Measurements from ENCODE around the gene TEX264.

The TEX264 gene

GRCh38 chr3:51696954-51697353, 25.9 kb downstream of the TEX264 start:
- Histone ChIP-seq H3K36me3 (ENCODE audit: control insufficient read depth, insufficient read depth, low read length) (no peaks in the 10 kb centered on the region), H3K9me3 (ENCODE audit: control insufficient read depth, low read length) (no peaks in the 10 kb centered on the region), H3K4me3 (ENCODE audit: extremely low read depth, insufficient read depth, low read length, poor library complexity, severe bottlenecking) (no peak overlapping the region), H3K27ac (ENCODE audit: low read depth, low read length, severe bottlenecking) (no peak overlapping the region), H3K4me1 (ENCODE audit: control insufficient read depth, insufficient read depth, low read length, poor library complexity, severe bottlenecking) (no peaks in the 10 kb centered on the region)
- 94 to 98% methylated on average over 9 of the region's 10 CpGs for WGBS, 2 experiments (ENCODE audit: insufficient coverage in 2 of 2)

- Histone ChIP-seq H3K4me1 (ENCODE audit: control insufficient read depth, insufficient read depth, low read length, poor library complexity, severe bottlenecking) (no peaks in the 10 kb centered on the region), H3K9me3 (ENCODE audit: control insufficient read depth, low read length) (no peaks in the 10 kb centered on the region), H3K36me3 (ENCODE audit: control insufficient read depth, insufficient read depth, low read length) (no peaks in the 10 kb centered on the region), H3K4me3 (ENCODE audit: extremely low read depth, insufficient read depth, low read length, poor library complexity, severe bottlenecking) (no peak overlapping the region), H3K27ac (ENCODE audit: low read depth, low read length, severe bottlenecking) (no peak overlapping the region)
- WGBS, 2 experiments (ENCODE audit: insufficient coverage in 2 of 2): 86 to 89% methylated on average over 5 to 6 of the region's 6 CpGs
Observed at GRCh38 chr3:51698209-51698608, 27.2 kb downstream of the TEX264 start.

- no peaks in the 10 kb centered on the region for H3K4me1 ChIP-seq (ENCODE audit: control insufficient read depth, insufficient read depth, low read length, poor library complexity, severe bottlenecking)
- H3K4me3 ChIP-seq (ENCODE audit: extremely low read depth, insufficient read depth, low read length, poor library complexity, severe bottlenecking): no peak overlapping the region
- no peaks in the 10 kb centered on the region for H3K36me3 ChIP-seq (ENCODE audit: control insufficient read depth, insufficient read depth, low read length)
- 100% methylated on average over 1 of the region's 2 CpGs for WGBS, 2 experiments (ENCODE audit: insufficient coverage in 2 of 2)
- H3K27ac ChIP-seq (ENCODE audit: low read depth, low read length, severe bottlenecking): no peak overlapping the region
- H3K9me3 ChIP-seq (ENCODE audit: control insufficient read depth, low read length): no peaks in the 10 kb centered on the region
Observed at GRCh38 chr3:51700403-51700802, 29.4 kb downstream of the TEX264 start.

GRCh38 chr3:51702156-51702555, 31.1 kb downstream of the TEX264 start:
- Histone ChIP-seq H3K4me3 (ENCODE audit: extremely low read depth, insufficient read depth, low read length, poor library complexity, severe bottlenecking) (no peak overlapping the region), H3K9me3 (ENCODE audit: control insufficient read depth, low read length) (no peaks in the 10 kb centered on the region), H3K4me1 (ENCODE audit: control insufficient read depth, insufficient read depth, low read length, poor library complexity, severe bottlenecking) (no peaks in the 10 kb centered on the region), H3K36me3 (ENCODE audit: control insufficient read depth, insufficient read depth, low read length) (no peaks in the 10 kb centered on the region), H3K27ac (ENCODE audit: low read depth, low read length, severe bottlenecking) (no peak overlapping the region)
- WGBS, 2 experiments (ENCODE audit: insufficient coverage in 2 of 2): 92% methylated on average over 1 of the region's 2 CpGs; no CpG with 5 or more reads in 1 of the 2 experiments

- H3K27ac ChIP-seq (ENCODE audit: low read depth, low read length, severe bottlenecking): no peak overlapping the region
- H3K36me3 ChIP-seq (ENCODE audit: control insufficient read depth, insufficient read depth, low read length): no peaks in the 10 kb centered on the region
- no peak overlapping the region for H3K4me3 ChIP-seq (ENCODE audit: extremely low read depth, insufficient read depth, low read length, poor library complexity, severe bottlenecking)
- peaks cover 4% of the 10 kb centered on the region for H3K4me1 ChIP-seq (ENCODE audit: control insufficient read depth, insufficient read depth, low read length, poor library complexity, severe bottlenecking)
- H3K9me3 ChIP-seq (ENCODE audit: control insufficient read depth, low read length): no peaks in the 10 kb centered on the region
- 16 to 25% methylated on average over 4 to 5 of the region's 6 CpGs for WGBS, 2 experiments (ENCODE audit: insufficient coverage in 2 of 2)
Observed at GRCh38 chr3:51703068-51703760, 32.2 kb downstream of the TEX264 start.

GRCh38 chr3:51703761-51704510, 32.9 kb downstream of the TEX264 start:
- Histone ChIP-seq H3K4me3 (ENCODE audit: extremely low read depth, insufficient read depth, low read length, poor library complexity, severe bottlenecking) (no peak overlapping the region), H3K4me1 (ENCODE audit: control insufficient read depth, insufficient read depth, low read length, poor library complexity, severe bottlenecking) (peaks cover 4% of the 10 kb centered on the region), H3K27ac (ENCODE audit: low read depth, low read length, severe bottlenecking) (no peak overlapping the region), H3K36me3 (ENCODE audit: control insufficient read depth, insufficient read depth, low read length) (no peaks in the 10 kb centered on the region), H3K9me3 (ENCODE audit: control insufficient read depth, low read length) (no peaks in the 10 kb centered on the region)
- 30 to 35% methylated on average over 11 of the region's 12 CpGs for WGBS, 2 experiments (ENCODE audit: insufficient coverage in 2 of 2)

GRCh38 chr3:51704511-51704950, 33.5 kb downstream of the TEX264 start:
- no peaks in the 10 kb centered on the region for H3K9me3 ChIP-seq (ENCODE audit: control insufficient read depth, low read length)
- no peak overlapping the region for H3K4me3 ChIP-seq (ENCODE audit: extremely low read depth, insufficient read depth, low read length, poor library complexity, severe bottlenecking)
- H3K36me3 ChIP-seq (ENCODE audit: control insufficient read depth, insufficient read depth, low read length): no peaks in the 10 kb centered on the region
- WGBS, 2 experiments (ENCODE audit: insufficient coverage in 2 of 2): 86 to 98% methylated on average over 4 of the region's 4 CpGs
- peaks cover 4% of the 10 kb centered on the region for H3K4me1 ChIP-seq (ENCODE audit: control insufficient read depth, insufficient read depth, low read length, poor library complexity, severe bottlenecking)
- H3K27ac ChIP-seq (ENCODE audit: low read depth, low read length, severe bottlenecking): no peak overlapping the region

- H3K36me3 ChIP-seq (ENCODE audit: control insufficient read depth, insufficient read depth, low read length): no peaks in the 10 kb centered on the region
- H3K4me1 ChIP-seq (ENCODE audit: control insufficient read depth, insufficient read depth, low read length, poor library complexity, severe bottlenecking): peaks cover 4% of the 10 kb centered on the region
- WGBS, 2 experiments (ENCODE audit: insufficient coverage in 2 of 2): 82 to 93% methylated on average over 7 of the region's 8 CpGs
- H3K4me3 ChIP-seq (ENCODE audit: extremely low read depth, insufficient read depth, low read length, poor library complexity, severe bottlenecking): no peak overlapping the region
- H3K9me3 ChIP-seq (ENCODE audit: control insufficient read depth, low read length): no peaks in the 10 kb centered on the region
- no peak overlapping the region for H3K27ac ChIP-seq (ENCODE audit: low read depth, low read length, severe bottlenecking)
Observed at GRCh38 chr3:51705276-51706020, 34.4 kb downstream of the TEX264 start.

GRCh38 chr3:51706021-51706485, 35.0 kb downstream of the TEX264 start:
- 61 to 88% methylated on average over 1 to 2 of the region's 3 CpGs for whole genome bisulfite sequencing, 2 experiments (ENCODE audit: insufficient coverage in 2 of 2)
- H3K4me3 ChIP-seq (ENCODE audit: extremely low read depth, insufficient read depth, low read length, poor library complexity, severe bottlenecking): no peak overlapping the region
- H3K27ac ChIP-seq (ENCODE audit: low read depth, low read length, severe bottlenecking): no peak overlapping the region
- peaks cover 4% of the 10 kb centered on the region for H3K4me1 ChIP-seq (ENCODE audit: control insufficient read depth, insufficient read depth, low read length, poor library complexity, severe bottlenecking)
- no peaks in the 10 kb centered on the region for H3K36me3 ChIP-seq (ENCODE audit: control insufficient read depth, insufficient read depth, low read length)
- no peaks in the 10 kb centered on the region for H3K9me3 ChIP-seq (ENCODE audit: control insufficient read depth, low read length)

- peak within 1 kb of the TSS; percentile 43 for H3K4me3 ChIP-seq (ENCODE audit: extremely low read depth, insufficient read depth, low read length, poor library complexity, severe bottlenecking)
- no peak within 1 kb of the TSS for H3K27ac ChIP-seq (ENCODE audit: low read depth, low read length, severe bottlenecking)
- WGBS, 2 experiments (ENCODE audit: insufficient coverage in 2 of 2): 0 to 2% methylated on average over 44 to 48 of the region's 69 CpGs
- no peaks in the 10 kb centered on the region for H3K36me3 ChIP-seq (ENCODE audit: control insufficient read depth, insufficient read depth, low read length)
- H3K4me1 ChIP-seq (ENCODE audit: control insufficient read depth, insufficient read depth, low read length, poor library complexity, severe bottlenecking): peaks cover 4% of the 10 kb centered on the region
- H3K9me3 ChIP-seq (ENCODE audit: control insufficient read depth, low read length): no peaks in the 10 kb centered on the region
Observed at GRCh38 chr3:51706788-51707731, 36.0 kb downstream of the TEX264 start, which contains the start of gene GRM2. GRM2 (plus strand) TSS chr3:51707068; CDS start chr3:51708984, 1,916 bp downstream.
